Diencephalon (tissue), 1 donor: ENCODE data around the gene CCDC73. TPM values are rescaled to one million over a fixed set of nuclear protein-coding genes. Genes with fewer than 3 reads are reported as not detected.

Experiments used
- total RNA-seq: library from RNA; depleted of rRNA; stranded (reverse); fragments of >200 nt; gene quantifications from one replicate; pipeline ENCODE4 v1.2.3, GENCODE V29; 2014

The CCDC73 gene
- not detected for total RNA-seq

DNA sequence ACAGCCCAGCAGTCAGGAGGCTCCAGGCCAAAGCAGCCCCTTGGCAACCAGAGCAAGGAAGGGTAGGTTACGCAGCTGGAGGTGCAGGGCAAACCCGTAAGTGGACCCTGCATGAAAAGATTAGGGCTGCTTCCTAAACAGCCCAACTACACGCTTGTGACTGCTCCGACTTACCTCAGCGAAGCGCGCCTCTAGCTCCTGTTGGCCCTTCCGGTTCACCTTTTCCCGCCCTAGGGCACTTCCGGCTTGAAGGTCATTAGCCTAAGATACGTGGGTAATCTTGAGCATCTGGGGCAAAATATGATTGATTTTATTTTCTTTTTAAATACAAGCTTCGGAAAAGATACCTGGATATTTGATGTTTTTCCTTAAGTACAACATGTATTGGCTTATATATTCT, at the start of gene CCDC73:
Gene CCDC73, minus strand, starts transcription at position 224 of the 400 bp plus-strand sequence. CDS start 34,419 bp downstream, outside the sequence.

DNA sequence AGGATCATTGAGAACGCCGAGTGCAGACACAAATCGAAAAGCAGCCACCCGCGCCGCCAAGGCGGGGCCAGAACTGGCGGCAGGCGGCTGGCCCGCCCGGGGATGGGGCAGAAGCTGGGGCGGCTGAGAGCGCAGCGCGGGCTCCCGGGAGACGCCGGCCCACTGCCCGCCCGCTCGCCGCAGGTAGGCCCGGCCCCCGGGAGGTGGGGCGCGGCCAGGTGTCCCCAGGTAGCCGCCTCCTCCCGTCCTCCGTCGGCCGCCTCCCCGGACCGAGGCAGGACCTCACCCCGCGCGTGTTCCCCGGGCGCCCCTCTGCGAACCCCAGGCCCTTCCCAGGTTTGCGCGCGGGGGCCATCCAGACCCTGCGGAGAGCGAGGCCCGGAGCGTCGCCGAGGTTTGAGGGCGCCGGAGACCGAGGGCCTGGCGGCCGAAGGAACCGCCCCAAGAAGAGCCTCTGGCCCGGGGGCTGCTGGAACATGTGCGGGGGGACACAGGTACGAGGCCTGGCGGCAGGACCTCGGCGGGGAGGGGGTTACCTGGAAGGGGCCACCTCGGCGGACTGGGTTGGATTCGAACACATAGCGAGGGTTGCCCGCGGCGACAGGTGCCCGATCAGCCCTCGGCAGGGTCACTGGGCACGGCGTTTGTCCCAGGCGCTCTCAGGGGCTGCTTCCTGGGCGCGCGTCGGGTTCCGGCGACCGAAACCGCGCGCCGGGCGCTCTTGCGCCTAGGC, 35.4 kb upstream of the CCDC73 start, which contains the start of gene PRRG4:
Gene PRRG4, plus strand, starts transcription at position 248 of the 733 bp plus-strand sequence. CDS start 603 bp downstream, outside the sequence.

DNA sequence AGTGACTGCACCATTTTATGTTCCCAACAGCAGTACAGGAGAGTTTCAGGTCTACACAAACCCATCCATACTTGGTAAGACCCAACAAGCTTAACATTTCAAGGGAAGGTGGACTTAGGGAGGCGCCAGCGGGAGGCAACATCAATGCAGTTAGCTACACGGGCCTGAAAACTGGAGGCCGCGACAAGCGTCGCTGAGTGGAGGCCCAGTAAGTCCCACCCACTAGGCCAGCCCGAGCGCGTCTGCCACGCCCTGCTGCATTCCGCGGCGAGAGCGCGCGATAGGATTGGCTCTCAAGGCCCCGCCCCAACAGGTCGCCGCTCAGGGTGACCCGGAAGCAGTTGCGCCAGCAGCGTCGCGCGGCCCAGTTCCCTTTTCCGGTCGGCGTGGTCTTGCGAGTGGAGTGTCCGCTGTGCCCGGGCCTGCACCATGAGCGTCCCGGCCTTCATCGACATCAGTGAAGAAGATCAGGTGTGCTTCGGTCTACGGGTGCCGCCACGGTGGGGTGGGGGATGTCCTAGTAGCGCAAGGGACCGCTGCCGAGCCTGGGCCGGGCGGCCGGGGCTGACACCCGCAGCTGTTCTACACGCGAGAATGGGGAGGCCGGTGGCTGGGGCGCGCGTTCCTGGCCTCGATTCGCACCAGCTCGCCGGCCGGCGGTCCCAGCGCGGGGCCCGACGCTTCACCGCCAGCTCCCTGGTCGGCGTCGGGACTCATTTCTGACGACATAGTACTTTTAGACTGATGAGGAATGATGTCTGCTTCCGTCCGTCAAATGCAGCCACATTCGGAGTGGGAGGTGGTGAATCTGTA, 210.8 kb downstream of the CCDC73 start, which contains the start of gene EIF3M:
Gene EIF3M, plus strand, starts transcription at position 373 of the 813 bp plus-strand sequence. Its CDS starts 57 bp downstream, at position 430.

Other genes starting within 250 kb of the CCDC73 start
- gene EIF3M, start 210.8 kb downstream of the CCDC73 start, total RNA-seq, result 117 TPM
- gene PRRG4, start 35.3 kb upstream of the CCDC73 start, total RNA-seq, result 0.46 TPM
- 57.2 TPM for gene QSER1, start 98.1 kb upstream of the CCDC73 start, total RNA-seq
- gene DEPDC7, start 221.2 kb upstream of the CCDC73 start, total RNA-seq, result 3.0 TPM
- gene TCP11L1, start 244.9 kb upstream of the CCDC73 start, total RNA-seq, result 32.1 TPM